HepG2 (cell line): ENCODE results near the gene GPR31. TPM values are rescaled to one million over a fixed set of nuclear protein-coding genes. Genes with fewer than 3 reads are reported as not detected.
"Not testable (repeated sequence)": the region's sequence is repeated elsewhere in the genome, so short reads cannot be mapped to it uniquely, and the experiment has no call there.

Source experiments
- CREM ChIP-seq, 2 experiments: sonication (generic) in 1 of 2; formaldehyde crosslinking in 1 of 2; IDR thresholded peaks; 2 replicates each; pipeline versions ENCODE4 v1.4.0 to v1.6.1; 2016 to 2020; ENCODE audit warnings: antibody characterized with exemption in 1 of 2, mild to moderate bottlenecking in 1 of 2, missing genetic modification reagents in 1 of 2
- DMAP1 ChIP-seq: IDR thresholded peaks from 2 replicates; pipeline ENCODE4 v1.6.1; 2016
- FOXO1 ChIP-seq: sonication (generic); formaldehyde crosslinking; IDR thresholded peaks from 2 replicates; pipeline ENCODE4 v1.4.0; 2020; ENCODE audit warnings: missing genetic modification reagents
- GABPB1 ChIP-seq: IDR thresholded peaks from 2 replicates; pipeline ENCODE4 v1.6.1; 2016; ENCODE audit warnings: mild to moderate bottlenecking, missing genetic modification reagents, moderate library complexity, missing compliant biosample characterization
- HDAC2 ChIP-seq: sonication (generic); formaldehyde crosslinking; IDR thresholded peaks from 2 replicates; pipeline ENCODE4 v1.4.0; 2020; ENCODE audit warnings: missing genetic modification reagents
- HOXD1 ChIP-seq: sonication (generic); formaldehyde crosslinking; IDR thresholded peaks from 2 replicates; pipeline ENCODE4 v1.5.0; 2020; ENCODE audit warnings: missing genetic modification reagents
- MED13 ChIP-seq: sonication (generic); formaldehyde crosslinking; IDR thresholded peaks from 2 replicates; pipeline ENCODE4 v1.5.0; 2020; ENCODE audit warnings: missing genetic modification reagents
- MIXL1 ChIP-seq: IDR thresholded peaks from 2 replicates; pipeline ENCODE4 v1.6.1; 2016
- PHF8 ChIP-seq: sonication (generic); formaldehyde crosslinking; IDR thresholded peaks from 2 replicates; pipeline ENCODE4 v1.5.0; 2020; ENCODE audit warnings: missing genetic modification reagents
- ZBTB7B ChIP-seq: sonication (generic); formaldehyde crosslinking; IDR thresholded peaks from 2 replicates; pipeline ENCODE4 v1.4.0; 2020; ENCODE audit warnings: missing genetic modification reagents
- ZFY ChIP-seq: sonication (generic); formaldehyde crosslinking; IDR thresholded peaks from 2 replicates; pipeline ENCODE4 v1.4.0; 2020; ENCODE audit warnings: missing genetic modification reagents
- ZNF12 ChIP-seq: sonication (generic); formaldehyde crosslinking; IDR thresholded peaks from 2 replicates; pipeline ENCODE4 v1.5.0; 2020; ENCODE audit warnings: missing genetic modification reagents
- ZNF629 ChIP-seq: sonication (generic); formaldehyde crosslinking; conservative IDR thresholded peaks from 2 replicates; pipeline ENCODE4 v1.5.0; 2020; ENCODE audit warnings: missing genetic modification reagents
- ZSCAN9 ChIP-seq: IDR thresholded peaks from 2 replicates; pipeline ENCODE4 v1.6.1; 2016; ENCODE audit warnings: borderline replicate concordance
- polyA plus RNA-seq, 8 experiments: library from polyadenylated mRNA; depleted of rRNA in 3 of 8; stranded (reverse) in 7 of 8; unstranded in 1 of 8; fragments of >200 nt; fragmentation: Illumina TruSeq in 4 of 8; extraction: Trizol in 4 of 8; gene quantifications; 2 replicates each; pipeline versions ENCODE4 v1.2.1 to v1.2.3, GENCODE V29; 2011 to 2016; ENCODE audit warnings: low read depth in 4 of 8, missing spikeins in 1 of 8, mixed read lengths in 1 of 8; ENCODE audit not compliant: insufficient read depth in 1 of 8
- total RNA-seq, 5 experiments: library from RNA; depleted of rRNA; stranded (reverse); fragments of >200 nt; fragmentation: Illumina TruSeq; extraction: Trizol; gene quantifications; 2 replicates each; pipeline ENCODE4 v1.2.3, GENCODE V29; 2016; ENCODE audit warnings: low read depth in 1 of 5
- TF ChIP-seq, protein P1 (sequence below): sonication (generic); formaldehyde crosslinking; conservative IDR thresholded peaks from 2 replicates; pipeline ENCODE4 v1.4.0; 2020; ENCODE audit warnings: missing genetic modification reagents
- TF ChIP-seq, protein P2 (sequence below): IDR thresholded peaks from 2 replicates; pipeline ENCODE4 v1.6.1; 2012; ENCODE audit warnings: inconsistent platforms
- TF ChIP-seq, protein P3 (sequence below): sonication (generic); formaldehyde crosslinking; IDR thresholded peaks from 2 replicates; pipeline ENCODE4 v1.4.0; 2020; ENCODE audit warnings: missing genetic modification reagents
- TF ChIP-seq, protein P4 (sequence below): IDR thresholded peaks from 2 replicates; pipeline ENCODE4 v1.6.1; 2016
- TF ChIP-seq, protein P5 (sequence below): IDR thresholded peaks from 2 replicates; pipeline ENCODE4 v1.4.0; 2020; ENCODE audit warnings: mild to moderate bottlenecking, missing genetic modification reagents

Gene GPR31
- total and polyA plus RNA-seq, 2 of the 13 experiments (the other 11 are each of a cell fraction or from before 2014, with no cell fraction given): not detected

DNA sequence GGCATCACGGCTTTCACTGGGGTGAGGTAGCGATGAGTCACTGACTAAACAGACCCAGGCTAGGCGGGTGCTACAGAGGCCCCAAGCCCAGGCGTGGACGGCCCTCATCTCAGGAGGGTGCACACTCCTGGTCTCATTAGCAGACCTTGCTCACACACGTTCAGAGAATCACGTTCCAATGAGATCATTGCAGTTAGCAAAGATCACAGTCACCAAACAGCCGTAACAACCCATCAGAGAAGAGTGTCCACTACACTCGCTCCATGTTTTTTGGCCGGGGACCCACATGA lies 46.2 kb upstream of the GPR31 start (continued):
- TF ChIP-seq, protein P1, sequence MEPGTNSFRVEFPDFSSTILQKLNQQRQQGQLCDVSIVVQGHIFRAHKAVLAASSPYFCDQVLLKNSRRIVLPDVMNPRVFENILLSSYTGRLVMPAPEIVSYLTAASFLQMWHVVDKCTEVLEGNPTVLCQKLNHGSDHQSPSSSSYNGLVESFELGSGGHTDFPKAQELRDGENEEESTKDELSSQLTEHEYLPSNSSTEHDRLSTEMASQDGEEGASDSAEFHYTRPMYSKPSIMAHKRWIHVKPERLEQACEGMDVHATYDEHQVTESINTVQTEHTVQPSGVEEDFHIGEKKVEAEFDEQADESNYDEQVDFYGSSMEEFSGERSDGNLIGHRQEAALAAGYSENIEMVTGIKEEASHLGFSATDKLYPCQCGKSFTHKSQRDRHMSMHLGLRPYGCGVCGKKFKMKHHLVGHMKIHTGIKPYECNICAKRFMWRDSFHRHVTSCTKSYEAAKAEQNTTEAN (CRISPR knock-in tag): peak; percentile 93; the same call in 1 of the 2 replicates
- TF ChIP-seq HOXD1 (CRISPR knock-in tag): 0 out of 2 replicates have a peak, but pooled peaks have one; percentile 46
- TF ChIP-seq DMAP1 (CRISPR knock-in tag): peak; percentile 67; the same call in 1 of the 2 replicates
- TF ChIP-seq ZNF629 (CRISPR knock-in tag): 0 out of 2 replicates have a peak, but pooled peaks have one; percentile 17
- TF ChIP-seq, protein P2, sequence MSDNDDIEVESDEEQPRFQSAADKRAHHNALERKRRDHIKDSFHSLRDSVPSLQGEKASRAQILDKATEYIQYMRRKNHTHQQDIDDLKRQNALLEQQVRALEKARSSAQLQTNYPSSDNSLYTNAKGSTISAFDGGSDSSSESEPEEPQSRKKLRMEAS: peak; percentile 67
- peak; percentile 48; the same call in 1 of the 2 replicates for TF ChIP-seq MED13 (CRISPR knock-in tag)
- TF ChIP-seq, protein P3, sequence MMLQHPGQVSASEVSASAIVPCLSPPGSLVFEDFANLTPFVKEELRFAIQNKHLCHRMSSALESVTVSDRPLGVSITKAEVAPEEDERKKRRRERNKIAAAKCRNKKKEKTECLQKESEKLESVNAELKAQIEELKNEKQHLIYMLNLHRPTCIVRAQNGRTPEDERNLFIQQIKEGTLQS: peak; percentile 95
- TF ChIP-seq PHF8 (CRISPR knock-in tag): 0 out of 2 replicates have a peak, but pooled peaks have one; percentile 12
- peak; percentile 54; the same call in 1 of the 2 replicates for TF ChIP-seq ZNF12 (CRISPR knock-in tag)
- peak; percentile 59; the same call in 1 of the 2 replicates for TF ChIP-seq CREM (IDR thresholded peaks at IDR 0.05)
- not testable (repeated sequence) for TF ChIP-seq CREM (CRISPR knock-in tag; IDR thresholded peaks at IDR 0.05)
- peak; percentile 84 for TF ChIP-seq HDAC2 (CRISPR knock-in tag)
- peak; percentile 78; the same call in 1 of the 2 replicates for TF ChIP-seq ZSCAN9 (CRISPR knock-in tag)
- TF ChIP-seq FOXO1 (CRISPR knock-in tag): peak; percentile 85; the same call in 1 of the 2 replicates
- TF ChIP-seq ZBTB7B: peak; percentile 60; the same call in 1 of the 2 replicates
- peak; percentile 62 for TF ChIP-seq ZFY
- peak; percentile 86 for TF ChIP-seq MIXL1 (CRISPR knock-in tag)
- TF ChIP-seq GABPB1 (CRISPR knock-in tag): 0 out of 2 replicates have a peak, but pooled peaks have one; percentile 38
- TF ChIP-seq, protein P4, sequence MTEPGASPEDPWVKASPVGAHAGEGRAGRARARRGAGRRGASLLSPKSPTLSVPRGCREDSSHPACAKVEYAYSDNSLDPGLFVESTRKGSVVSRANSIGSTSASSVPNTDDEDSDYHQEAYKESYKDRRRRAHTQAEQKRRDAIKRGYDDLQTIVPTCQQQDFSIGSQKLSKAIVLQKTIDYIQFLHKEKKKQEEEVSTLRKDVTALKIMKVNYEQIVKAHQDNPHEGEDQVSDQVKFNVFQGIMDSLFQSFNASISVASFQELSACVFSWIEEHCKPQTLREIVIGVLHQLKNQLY (CRISPR knock-in tag): peak; percentile 92
- TF ChIP-seq, protein P5, sequence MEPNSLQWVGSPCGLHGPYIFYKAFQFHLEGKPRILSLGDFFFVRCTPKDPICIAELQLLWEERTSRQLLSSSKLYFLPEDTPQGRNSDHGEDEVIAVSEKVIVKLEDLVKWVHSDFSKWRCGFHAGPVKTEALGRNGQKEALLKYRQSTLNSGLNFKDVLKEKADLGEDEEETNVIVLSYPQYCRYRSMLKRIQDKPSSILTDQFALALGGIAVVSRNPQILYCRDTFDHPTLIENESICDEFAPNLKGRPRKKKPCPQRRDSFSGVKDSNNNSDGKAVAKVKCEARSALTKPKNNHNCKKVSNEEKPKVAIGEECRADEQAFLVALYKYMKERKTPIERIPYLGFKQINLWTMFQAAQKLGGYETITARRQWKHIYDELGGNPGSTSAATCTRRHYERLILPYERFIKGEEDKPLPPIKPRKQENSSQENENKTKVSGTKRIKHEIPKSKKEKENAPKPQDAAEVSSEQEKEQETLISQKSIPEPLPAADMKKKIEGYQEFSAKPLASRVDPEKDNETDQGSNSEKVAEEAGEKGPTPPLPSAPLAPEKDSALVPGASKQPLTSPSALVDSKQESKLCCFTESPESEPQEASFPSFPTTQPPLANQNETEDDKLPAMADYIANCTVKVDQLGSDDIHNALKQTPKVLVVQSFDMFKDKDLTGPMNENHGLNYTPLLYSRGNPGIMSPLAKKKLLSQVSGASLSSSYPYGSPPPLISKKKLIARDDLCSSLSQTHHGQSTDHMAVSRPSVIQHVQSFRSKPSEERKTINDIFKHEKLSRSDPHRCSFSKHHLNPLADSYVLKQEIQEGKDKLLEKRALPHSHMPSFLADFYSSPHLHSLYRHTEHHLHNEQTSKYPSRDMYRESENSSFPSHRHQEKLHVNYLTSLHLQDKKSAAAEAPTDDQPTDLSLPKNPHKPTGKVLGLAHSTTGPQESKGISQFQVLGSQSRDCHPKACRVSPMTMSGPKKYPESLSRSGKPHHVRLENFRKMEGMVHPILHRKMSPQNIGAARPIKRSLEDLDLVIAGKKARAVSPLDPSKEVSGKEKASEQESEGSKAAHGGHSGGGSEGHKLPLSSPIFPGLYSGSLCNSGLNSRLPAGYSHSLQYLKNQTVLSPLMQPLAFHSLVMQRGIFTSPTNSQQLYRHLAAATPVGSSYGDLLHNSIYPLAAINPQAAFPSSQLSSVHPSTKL (CRISPR knock-in tag): peak; percentile 94
